WTC11 (cell line): ENCODE measurements around the gene CAMK2G. TPM values are rescaled to one million over a fixed set of nuclear protein-coding genes. Genes with fewer than 3 reads are reported as not detected.

Source experiments
- ATAC-seq: fragments of 200-7000 bp; cut with Tn5 transposase; 2 replicates; pipeline ENCODE4 v1.10.0; 2021; ENCODE audit warnings: mild to moderate bottlenecking, moderate library complexity
- CTCF ChIA-PET: fragments of 300-600 bp; sonication (Branson Sonifier 250); formaldehyde crosslinking; loops from one replicate; lab custom pipeline; 2021; ENCODE audit warnings: antibody characterized with exemption; lab: Charles Lee
- POLR2A ChIA-PET: fragments of 350-600 bp; sonication (Branson Sonifier 250); formaldehyde crosslinking; loops from one replicate; lab custom pipeline; 2021; ENCODE audit warnings: antibody characterized with exemption; lab: Charles Lee
- DNase-seq: peaks from one replicate; pipeline ENCODE4 v3.0.0; 2021; ENCODE audit warnings: low spot score
- H3K27ac Mint-ChIP-seq: 2 replicates; pipeline ENCODE4 v1.8.0; 2021; ENCODE audit warnings: mixed read lengths
- H3K27me3 Mint-ChIP-seq: 2 replicates; pipeline ENCODE4 v1.8.0; 2021; ENCODE audit warnings: low read depth, mild to moderate bottlenecking, moderate library complexity, mixed read lengths
- H3K36me3 Mint-ChIP-seq: 2 replicates; pipeline ENCODE4 v1.8.0; 2021; ENCODE audit warnings: mixed read lengths
- H3K4me1 Mint-ChIP-seq: 2 replicates; pipeline ENCODE4 v1.8.0; 2022; ENCODE audit warnings: mixed read lengths
- H3K4me3 Mint-ChIP-seq: 2 replicates; pipeline ENCODE4 v1.8.0; 2021; ENCODE audit warnings: mild to moderate bottlenecking, moderate library complexity, mixed read lengths
- H3K9me3 Mint-ChIP-seq: 2 replicates; pipeline ENCODE4 v1.8.0; 2021; ENCODE audit warnings: mixed read lengths
- CREB1 ChIP-seq: sonication (generic); formaldehyde crosslinking; IDR thresholded peaks from 2 replicates; pipeline ENCODE4 v1.8.0; 2023; ENCODE audit warnings: mild to moderate bottlenecking, missing genetic modification reagents
- CREM ChIP-seq: sonication (generic); formaldehyde crosslinking; IDR thresholded peaks from 2 replicates; pipeline ENCODE4 v1.8.1; 2022; ENCODE audit warnings: mild to moderate bottlenecking, missing genetic modification reagents, moderate library complexity
- FOXJ3 ChIP-seq: sonication (generic); formaldehyde crosslinking; IDR thresholded peaks from 2 replicates; pipeline ENCODE4 v1.9.0; 2021; ENCODE audit warnings: missing genetic modification reagents, mild to moderate bottlenecking, borderline replicate concordance
- FOXP1 ChIP-seq: sonication (generic); formaldehyde crosslinking; IDR thresholded peaks from 2 replicates; pipeline ENCODE4 v1.8.0; 2022; ENCODE audit warnings: missing genetic modification reagents, mild to moderate bottlenecking, moderate library complexity, borderline replicate concordance
- IRF2 ChIP-seq: sonication (generic); formaldehyde crosslinking; IDR thresholded peaks from 2 replicates; pipeline ENCODE4 v1.8.0; 2022; ENCODE audit warnings: low read depth, missing genetic modification reagents, borderline replicate concordance
- MXD4 ChIP-seq: fragments of 250-450 bp; sonication (Bioruptor Pico); IDR thresholded peaks from 2 replicates; pipeline ENCODE4 v1.8.0; 2021; ENCODE audit warnings: mild to moderate bottlenecking, moderate library complexity, borderline replicate concordance
- NFYB ChIP-seq: sonication (generic); formaldehyde crosslinking; conservative IDR thresholded peaks from 2 replicates; pipeline ENCODE4 v1.8.0; 2022; ENCODE audit warnings: low read depth, missing genetic modification reagents
- NR2C2 ChIP-seq: sonication (generic); formaldehyde crosslinking; IDR thresholded peaks from 2 replicates; pipeline ENCODE4 v1.8.0; 2022; ENCODE audit warnings: mild to moderate bottlenecking, missing genetic modification reagents
- OVOL2 ChIP-seq: fragments of 250-450 bp; sonication (Bioruptor Pico); IDR thresholded peaks from 2 replicates; pipeline ENCODE4 v1.9.0; 2021; ENCODE audit warnings: mild to moderate bottlenecking, borderline replicate concordance
- RORB ChIP-seq: fragments of 250-450 bp; sonication (Bioruptor Pico); IDR thresholded peaks from 2 replicates; pipeline ENCODE4 v1.9.0; 2021; ENCODE audit warnings: mild to moderate bottlenecking
- SMAD3 ChIP-seq: sonication (generic); formaldehyde crosslinking; IDR thresholded peaks from 2 replicates; pipeline ENCODE4 v1.8.0; 2022; ENCODE audit warnings: missing genetic modification reagents, mild to moderate bottlenecking, borderline replicate concordance
- TEAD1 ChIP-seq: sonication (generic); formaldehyde crosslinking; IDR thresholded peaks from 2 replicates; pipeline ENCODE4 v1.8.0; 2022; ENCODE audit warnings: mild to moderate bottlenecking, missing genetic modification reagents
- ZBTB21 ChIP-seq: sonication (generic); formaldehyde crosslinking; IDR thresholded peaks from 2 replicates; pipeline ENCODE4 v1.8.1; 2023; ENCODE audit warnings: mild to moderate bottlenecking, missing genetic modification reagents, borderline replicate concordance
- ZNF121 ChIP-seq: sonication (generic); formaldehyde crosslinking; IDR thresholded peaks from 2 replicates; pipeline ENCODE4 v1.8.0; 2023; ENCODE audit warnings: missing genetic modification reagents
- ZNF232 ChIP-seq: sonication (generic); formaldehyde crosslinking; IDR thresholded peaks from 2 replicates; pipeline ENCODE4 v1.8.0; 2022; ENCODE audit warnings: mild to moderate bottlenecking, missing genetic modification reagents
- ZNF317 ChIP-seq: sonication (generic); formaldehyde crosslinking; IDR thresholded peaks from 2 replicates; pipeline ENCODE4 v1.8.1; 2023; ENCODE audit warnings: low read depth, mild to moderate bottlenecking, moderate library complexity, missing genetic modification reagents, borderline replicate concordance
- total RNA-seq: library from RNA; stranded (reverse); gene quantifications from 3 replicates; pipeline ENCODE4 v1.2.3, GENCODE V29; 2021
- TF ChIP-seq, protein P1 (sequence below): fragments of 250-450 bp; sonication (Bioruptor Pico); conservative IDR thresholded peaks from 2 replicates; pipeline ENCODE4 v1.9.0; 2021; ENCODE audit warnings: mild to moderate bottlenecking
- TF ChIP-seq, protein P2 (sequence below): sonication (generic); formaldehyde crosslinking; IDR thresholded peaks from 2 replicates; pipeline ENCODE4 v1.8.1; 2023; ENCODE audit warnings: mild to moderate bottlenecking, missing genetic modification reagents, moderate library complexity
- TF ChIP-seq, protein P3 (sequence below): fragments of 200-600 bp; IDR thresholded peaks from 2 replicates; pipeline ENCODE4 v1.8.0; 2022; ENCODE audit warnings: antibody characterized with exemption

CAMK2G gene
- total RNA-seq, 1 experiment from 2014 or later, result 34.9 TPM

DNA sequence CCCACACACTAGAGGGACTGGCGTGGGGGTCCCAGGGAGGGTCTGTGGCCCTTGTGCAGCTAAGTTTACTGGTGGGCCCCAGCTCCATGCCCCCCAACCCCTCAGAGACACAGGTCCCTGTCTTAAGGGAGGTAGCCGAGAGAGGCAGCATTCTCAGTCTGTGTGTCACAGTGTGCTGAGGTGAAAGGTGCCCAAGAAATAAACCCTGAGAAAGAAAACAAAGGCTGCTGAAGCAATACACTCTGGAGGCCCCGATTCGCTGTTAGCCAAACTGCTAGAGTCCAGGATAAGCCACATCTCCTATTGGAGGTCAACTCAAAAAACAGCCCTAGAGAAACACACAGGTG lies 34.3 kb downstream of the CAMK2G start (continued):
- TF ChIP-seq, protein P1, sequence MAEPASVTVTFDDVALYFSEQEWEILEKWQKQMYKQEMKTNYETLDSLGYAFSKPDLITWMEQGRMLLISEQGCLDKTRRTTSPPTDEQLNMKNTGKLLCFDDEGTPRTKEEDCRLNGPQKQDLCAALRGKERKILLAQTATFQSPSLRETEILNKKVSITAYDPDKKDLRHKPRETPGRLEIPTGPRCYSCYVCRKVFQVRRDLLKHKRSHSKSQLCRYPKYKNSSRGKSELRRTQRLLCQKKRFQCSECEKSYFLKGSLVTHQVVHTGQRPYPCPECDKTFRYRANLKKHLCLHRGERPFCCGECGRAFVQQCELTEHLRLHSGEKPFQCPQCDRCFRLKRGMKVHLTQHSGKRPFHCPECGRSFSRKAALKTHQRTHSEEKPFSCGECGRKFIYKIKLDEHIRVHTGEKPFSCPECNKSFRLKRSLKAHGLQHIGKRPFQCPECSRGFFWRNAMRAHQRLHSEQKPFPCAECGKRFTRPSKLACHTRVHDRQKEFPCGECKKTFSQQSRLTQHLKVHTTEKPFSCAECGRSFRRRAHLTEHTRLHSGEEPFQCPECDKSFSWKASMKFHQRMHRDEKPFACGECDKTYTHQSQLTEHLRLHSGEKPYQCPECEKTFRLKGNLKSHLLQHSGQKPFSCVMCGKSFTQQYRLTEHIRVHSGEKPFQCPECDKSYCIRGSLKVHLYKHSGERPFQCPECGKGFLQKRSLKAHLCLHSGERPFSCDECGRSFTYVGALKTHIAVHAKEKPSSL (CRISPR knock-in tag), result no peak

DNA sequence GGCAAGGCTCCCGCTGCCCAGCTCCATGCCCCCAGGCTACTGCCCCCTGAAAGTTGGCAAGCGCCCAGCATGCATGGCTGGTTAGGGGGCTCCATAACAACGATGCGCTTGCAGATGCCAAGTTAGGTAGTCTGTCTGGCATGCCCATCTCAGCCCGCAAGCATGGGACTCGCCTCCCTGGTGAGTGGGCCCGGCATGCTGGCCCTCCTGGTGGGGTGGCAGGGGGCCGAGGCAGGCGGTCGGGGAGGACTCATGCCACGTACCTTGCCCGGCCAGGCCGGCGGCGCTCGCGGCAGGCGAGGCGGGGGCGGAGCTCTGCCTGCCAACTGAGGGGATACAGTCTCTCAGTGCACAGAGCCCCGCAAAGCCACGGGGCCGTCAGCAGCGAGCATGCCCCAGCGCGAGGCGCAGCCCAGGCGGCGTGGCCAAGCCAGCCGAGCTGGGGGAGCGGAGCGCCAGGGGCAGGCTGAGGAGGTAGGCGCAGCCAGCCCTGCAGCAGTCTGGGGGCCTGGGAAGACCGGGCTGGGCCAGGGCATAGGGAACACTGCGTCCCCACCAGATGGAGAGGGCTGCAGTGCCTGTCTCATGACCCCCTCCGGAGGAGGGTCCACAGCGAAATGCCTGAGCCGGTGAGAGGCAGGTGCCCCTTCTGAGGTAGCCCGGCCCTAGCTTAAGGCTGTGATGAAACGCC lies 34.9 kb downstream of the CAMK2G start:
- DNase-seq (no peak), ATAC-seq (no peak; the same call in 1 of the 2 replicates)
- H3K9me3 Mint-ChIP-seq, result no peaks in the 10 kb centered on the region
- H3K4me1 Mint-ChIP-seq, result no peaks in the 10 kb centered on the region
- CTCF ChIA-PET, result interaction anchor here (0.9 to 1.9 kb wide), 4 partner anchors 9 to 40 kb away, joined by 3 to 9 read pairs (median 3); no protein-coding TSS in a partner anchor
- no peak overlapping the region for H3K27ac Mint-ChIP-seq
- POLR2A ChIA-PET, result no interaction called here
- peaks cover 21% of the 10 kb centered on the region for H3K36me3 Mint-ChIP-seq
- H3K27me3 Mint-ChIP-seq, result no peaks in the 10 kb centered on the region
- TF ChIP-seq CREB1 (CRISPR knock-in tag) (no peak), ZBTB21 (CRISPR knock-in tag) (no peak)
- H3K4me3 Mint-ChIP-seq, result no peak overlapping the region

DNA sequence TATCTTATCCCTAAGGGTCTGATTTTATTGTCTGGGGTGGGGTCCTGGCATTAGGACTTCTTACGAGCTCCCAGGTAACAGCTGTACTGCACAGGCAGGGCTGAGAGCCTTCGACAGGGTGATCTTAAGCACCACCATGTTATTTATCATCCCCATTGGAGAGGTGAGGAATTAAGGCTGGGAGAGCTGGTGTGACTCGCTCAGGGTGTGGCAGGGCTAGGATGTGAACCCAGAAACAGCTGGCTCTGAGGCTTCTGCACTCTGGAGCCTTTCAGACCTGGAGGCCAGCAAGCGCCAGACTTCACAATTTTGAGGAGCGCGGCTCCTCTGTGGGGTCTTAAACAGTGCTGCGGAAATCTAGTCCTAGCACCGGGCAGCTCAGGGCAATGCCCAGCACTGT lies 35.5 kb downstream of the CAMK2G start:
- Mint-ChIP-seq H3K27me3 (no peaks in the 10 kb centered on the region), H3K36me3 (peaks cover 21% of the 10 kb centered on the region), H3K4me1 (no peaks in the 10 kb centered on the region), H3K27ac (no peak overlapping the region), H3K4me3 (no peak overlapping the region), H3K9me3 (no peaks in the 10 kb centered on the region)
- DNase-seq (no peak), ATAC-seq (no peak)
- CTCF ChIA-PET, result interaction anchor here (0.9 to 1.9 kb wide), 3 partner anchors 9 to 41 kb away, joined by 3 to 9 read pairs (median 3); no protein-coding TSS in a partner anchor
- POLR2A ChIA-PET, result no interaction called here
- no peak for TF ChIP-seq FOXJ3 (CRISPR knock-in tag)
- TF ChIP-seq NR2C2, result no peak
- no peak for TF ChIP-seq CREB1 (CRISPR knock-in tag)
- TF ChIP-seq NFYB (CRISPR knock-in tag), result no peak
- no peak for TF ChIP-seq CREM (CRISPR knock-in tag)
- TF ChIP-seq MXD4 (CRISPR knock-in tag), result no peak
- TF ChIP-seq ZNF232 (CRISPR knock-in tag), result no peak
- TF ChIP-seq OVOL2 (CRISPR knock-in tag), result no peak
- TF ChIP-seq ZNF317 (CRISPR knock-in tag), result no peak
- TF ChIP-seq TEAD1 (CRISPR knock-in tag), result no peak
- TF ChIP-seq IRF2, result no peak

DNA sequence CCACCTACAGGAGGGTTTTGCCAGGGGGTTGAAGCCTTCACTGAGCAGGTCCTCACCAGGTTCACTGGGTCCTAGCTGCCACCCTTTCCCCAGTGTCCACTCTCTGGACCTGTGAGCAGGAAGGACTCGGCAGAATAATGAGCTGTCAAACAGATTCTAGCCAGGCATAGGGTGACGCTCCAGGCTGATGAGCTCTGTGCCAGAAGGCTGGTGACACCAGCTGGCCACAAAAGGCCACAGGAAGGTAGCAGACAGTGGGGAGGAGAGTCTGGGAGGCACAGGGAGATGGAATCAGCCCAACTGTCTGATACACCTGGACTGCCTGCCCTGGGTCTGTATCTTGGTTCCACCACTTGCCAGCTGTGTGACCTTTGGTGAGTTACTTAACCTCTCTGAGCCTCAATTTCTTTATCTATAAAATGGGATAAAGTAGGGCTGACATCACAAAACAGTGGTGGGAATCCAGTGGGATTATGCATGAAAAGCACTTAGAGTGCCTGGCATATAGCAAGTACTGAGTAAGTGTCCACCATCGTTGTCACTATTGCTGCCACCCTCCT lies 36.3 kb downstream of the CAMK2G start:
- TF ChIP-seq, protein P2, sequence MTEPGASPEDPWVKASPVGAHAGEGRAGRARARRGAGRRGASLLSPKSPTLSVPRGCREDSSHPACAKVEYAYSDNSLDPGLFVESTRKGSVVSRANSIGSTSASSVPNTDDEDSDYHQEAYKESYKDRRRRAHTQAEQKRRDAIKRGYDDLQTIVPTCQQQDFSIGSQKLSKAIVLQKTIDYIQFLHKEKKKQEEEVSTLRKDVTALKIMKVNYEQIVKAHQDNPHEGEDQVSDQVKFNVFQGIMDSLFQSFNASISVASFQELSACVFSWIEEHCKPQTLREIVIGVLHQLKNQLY (CRISPR knock-in tag), result no peak
- no peak for TF ChIP-seq ZNF121 (CRISPR knock-in tag)
- no peak for TF ChIP-seq FOXP1 (CRISPR knock-in tag)
- no peak for TF ChIP-seq RORB
- TF ChIP-seq OVOL2 (CRISPR knock-in tag), result no peak
- TF ChIP-seq, protein P3, sequence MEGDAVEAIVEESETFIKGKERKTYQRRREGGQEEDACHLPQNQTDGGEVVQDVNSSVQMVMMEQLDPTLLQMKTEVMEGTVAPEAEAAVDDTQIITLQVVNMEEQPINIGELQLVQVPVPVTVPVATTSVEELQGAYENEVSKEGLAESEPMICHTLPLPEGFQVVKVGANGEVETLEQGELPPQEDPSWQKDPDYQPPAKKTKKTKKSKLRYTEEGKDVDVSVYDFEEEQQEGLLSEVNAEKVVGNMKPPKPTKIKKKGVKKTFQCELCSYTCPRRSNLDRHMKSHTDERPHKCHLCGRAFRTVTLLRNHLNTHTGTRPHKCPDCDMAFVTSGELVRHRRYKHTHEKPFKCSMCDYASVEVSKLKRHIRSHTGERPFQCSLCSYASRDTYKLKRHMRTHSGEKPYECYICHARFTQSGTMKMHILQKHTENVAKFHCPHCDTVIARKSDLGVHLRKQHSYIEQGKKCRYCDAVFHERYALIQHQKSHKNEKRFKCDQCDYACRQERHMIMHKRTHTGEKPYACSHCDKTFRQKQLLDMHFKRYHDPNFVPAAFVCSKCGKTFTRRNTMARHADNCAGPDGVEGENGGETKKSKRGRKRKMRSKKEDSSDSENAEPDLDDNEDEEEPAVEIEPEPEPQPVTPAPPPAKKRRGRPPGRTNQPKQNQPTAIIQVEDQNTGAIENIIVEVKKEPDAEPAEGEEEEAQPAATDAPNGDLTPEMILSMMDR, result no peak
- TF ChIP-seq SMAD3, result no peak
- Mint-ChIP-seq H3K9me3 (no peaks in the 10 kb centered on the region), H3K4me1 (no peaks in the 10 kb centered on the region), H3K27me3 (no peaks in the 10 kb centered on the region), H3K4me3 (no peak overlapping the region), H3K27ac (no peak overlapping the region), H3K36me3 (peaks cover 15% of the 10 kb centered on the region)
- POLR2A ChIA-PET, result no interaction called here
- no peak for ATAC-seq
- CTCF ChIA-PET, result interaction anchor here (1.3 to 1.9 kb wide), 2 partner anchors 18 to 41 kb away, joined by 3 to 9 read pairs; no protein-coding TSS in a partner anchor
- no peak for DNase-seq
